Thoracic aorta (tissue), 2 donors: ENCODE data around the gene SLC22A2. TPM values are rescaled to one million over a fixed set of nuclear protein-coding genes. Genes with fewer than 3 reads are reported as not detected.

Experiments used
- ATAC-seq: fragments of 150-250 bp; one replicate; pipeline ENCODE4 v1.8.0; 2017; ENCODE audit warnings: low read depth; ENCODE audit not compliant: insufficient number of reproducible peaks, low FRiP score
- DNase-seq: peaks from one replicate; pipeline ENCODE4 v3.0.0-alpha.2; 2020; ENCODE audit warnings: low spot score
- H3K27ac ChIP-seq, 2 donors: fragments of 200-600 bp; sonication (generic); 1 replicate in 1 of 2; 2 replicates in 1 of 2; pipeline ENCODE4 v1.5.1; 2016; ENCODE audit warnings: mild to moderate bottlenecking in 2 of 2, moderate library complexity in 2 of 2
- H3K27me3 ChIP-seq: fragments of 200-600 bp; sonication (generic); replicated peaks from 2 replicates; pipeline ENCODE4 v1.6.0; 2016; ENCODE audit warnings: mild to moderate bottlenecking; ENCODE audit not compliant: insufficient read depth
- H3K36me3 ChIP-seq: fragments of 200-600 bp; sonication (generic); one replicate; pipeline ENCODE4 v1.5.1; 2016
- H3K4me1 ChIP-seq, 2 donors: fragments of 200-600 bp; sonication (generic); 1 replicate in 1 of 2; 2 replicates in 1 of 2; pipeline versions ENCODE4 v1.5.1 to v1.6.0; 2016; ENCODE audit warnings: low read depth in 2 of 2, mild to moderate bottlenecking in 1 of 2; ENCODE audit not compliant: control insufficient read depth in 1 of 2
- H3K4me3 ChIP-seq: fragments of 200-600 bp; sonication (generic); 2 replicates; pipeline ENCODE4 v1.5.1; 2016; ENCODE audit warnings: mild to moderate bottlenecking
- H3K9me3 ChIP-seq: fragments of 200-600 bp; sonication (generic); 2 replicates; pipeline ENCODE4 v1.5.1; 2016
- CTCF ChIP-seq: fragments of 200-600 bp; sonication (generic); IDR thresholded peaks from one replicate; pipeline ENCODE4 v1.5.1; 2019; ENCODE audit warnings: antibody characterized with exemption
- total RNA-seq, 2 donors: library from RNA; depleted of rRNA; stranded (reverse); fragments of >200 nt; gene quantifications; one replicate each; pipeline versions ENCODE4 v1.1.0 to v1.2.3, GENCODE V29; 2016

Gene SLC22A2
- total RNA-seq, 2 donors from 2014 or later, result not detected

GRCh38 chr6:160263196-160263939, 4.7 kb upstream of the SLC22A2 start:
- TF ChIP-seq CTCF, result no peak
- no peak overlapping the region for H3K4me3 ChIP-seq
- DNase-seq, result no peak

GRCh38 chr6:160261991-160262680, 3.5 kb upstream of the SLC22A2 start:
- Histone ChIP-seq H3K27me3 (no peaks in the 10 kb centered on the region), H3K4me1 (peaks cover 0 to 14% of the 10 kb centered on the region in 2 donors), H3K4me3 (no peak overlapping the region), H3K9me3 (no peaks in the 10 kb centered on the region), H3K36me3 (no peaks in the 10 kb centered on the region), H3K27ac (no peak overlapping the region)
- no peak for TF ChIP-seq CTCF
- no peak for ATAC-seq
- no peak for DNase-seq

More at GRCh38 chr6:160263196-160263939, 4.7 kb upstream of the SLC22A2 start:
- ATAC-seq, result no peak
- Histone ChIP-seq H3K27me3 (no peaks in the 10 kb centered on the region), H3K9me3 (no peaks in the 10 kb centered on the region), H3K36me3 (no peaks in the 10 kb centered on the region), H3K27ac (no peak overlapping the region), H3K4me1 (peaks cover 0 to 14% of the 10 kb centered on the region in 2 donors)

DNA sequence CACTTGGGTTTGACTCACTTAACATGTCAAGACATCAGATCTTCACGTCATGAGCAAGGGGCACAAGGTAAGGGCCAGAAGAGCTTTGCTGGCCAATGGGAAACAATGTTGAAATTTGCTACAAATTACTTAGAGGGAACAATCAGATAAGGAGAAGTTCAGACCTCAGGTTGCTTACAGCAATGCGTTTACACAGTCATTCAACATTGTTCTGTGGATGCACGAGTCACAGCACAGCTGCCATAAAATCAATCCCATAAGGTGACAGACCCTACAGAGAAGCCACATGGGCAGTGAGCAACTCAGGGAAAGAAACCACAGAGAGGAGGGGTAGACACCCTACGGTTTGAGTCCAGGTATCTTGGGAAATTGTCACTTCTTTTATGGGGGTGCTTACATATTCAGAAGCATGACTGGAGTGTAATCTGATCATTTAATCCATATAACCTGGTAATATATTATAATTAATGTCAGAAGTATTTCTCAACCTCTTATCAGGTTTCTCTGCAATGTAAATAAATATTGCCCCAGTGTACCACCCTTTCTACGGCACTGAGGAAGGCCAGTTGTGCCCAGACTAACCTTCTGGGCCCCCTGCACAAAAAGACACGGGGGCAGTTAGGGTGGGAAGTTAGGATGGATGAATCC, 2.3 kb upstream of the SLC22A2 start:
- no peaks in the 10 kb centered on the region for H3K27me3 ChIP-seq
- H3K4me3 ChIP-seq, result no peak overlapping the region
- ATAC-seq, result no peak
- H3K9me3 ChIP-seq, result no peaks in the 10 kb centered on the region
- no peak for DNase-seq
- no peaks in the 10 kb centered on the region for H3K36me3 ChIP-seq
- TF ChIP-seq CTCF, result no peak
- H3K27ac ChIP-seq, result no peak overlapping the region
- peaks cover 0 to 14% of the 10 kb centered on the region in 2 donors for H3K4me1 ChIP-seq

DNA sequence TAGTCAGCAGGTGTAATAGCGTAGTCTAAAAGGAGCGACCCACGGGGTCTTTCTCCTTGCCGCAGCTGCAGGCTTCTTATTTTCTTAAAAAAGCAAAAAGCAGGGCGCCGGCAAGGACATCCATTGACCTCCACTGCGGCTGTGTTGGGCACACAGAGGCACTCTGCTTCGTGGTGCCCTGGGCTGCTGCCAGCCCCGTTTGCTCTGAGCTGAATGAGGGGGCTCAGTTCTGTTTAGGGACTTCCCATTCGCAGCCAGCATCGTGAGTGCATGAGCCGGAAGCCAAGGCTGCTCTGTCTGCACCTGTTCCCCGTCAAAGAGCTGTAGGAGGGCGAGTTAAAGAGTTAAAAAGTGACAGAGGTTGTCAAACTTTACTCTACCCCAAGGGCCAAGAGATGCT, 1.7 kb upstream of the SLC22A2 start:
- peaks cover 0 to 14% of the 10 kb centered on the region in 2 donors for H3K4me1 ChIP-seq
- ATAC-seq (no peak), DNase-seq (no peak)
- H3K4me3 ChIP-seq, result no peak overlapping the region
- no peak for TF ChIP-seq CTCF
- no peaks in the 10 kb centered on the region for H3K9me3 ChIP-seq
- H3K36me3 ChIP-seq, result no peaks in the 10 kb centered on the region
- no peaks in the 10 kb centered on the region for H3K27me3 ChIP-seq
- no peak overlapping the region for H3K27ac ChIP-seq

DNA sequence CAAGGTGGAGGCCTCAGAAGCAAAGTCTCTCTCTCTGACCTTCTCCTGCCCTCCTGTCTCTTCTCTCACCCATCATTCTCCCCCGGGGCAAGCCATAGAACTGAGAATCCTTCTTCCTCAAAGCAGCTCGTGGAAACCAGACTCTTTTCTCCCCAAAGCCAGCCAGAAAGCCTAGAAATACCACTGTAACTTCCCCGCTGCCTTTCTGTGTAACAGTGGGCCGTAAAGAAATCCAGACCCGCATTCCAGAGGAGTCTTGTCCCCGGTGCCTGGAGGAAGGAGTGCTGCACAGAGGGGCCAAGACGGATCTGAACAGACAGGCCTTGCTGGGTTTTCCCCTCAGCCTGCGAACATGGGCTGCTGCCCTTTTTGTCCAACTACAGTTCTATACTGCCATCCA, 977 bp upstream of the SLC22A2 start:
- DNase-seq (no peak), ATAC-seq (no peak)
- TF ChIP-seq CTCF, result no peak
- Histone ChIP-seq H3K4me3 (no peak overlapping the region), H3K27me3 (no peaks in the 10 kb centered on the region), H3K9me3 (no peaks in the 10 kb centered on the region), H3K27ac (peak overlapping the region; percentile 13 to 22), H3K4me1 (peaks cover 0 to 14% of the 10 kb centered on the region in 2 donors), H3K36me3 (no peaks in the 10 kb centered on the region)
